ENCODE measurements around the gene BCORL1. TPM values are rescaled to one million over a fixed set of nuclear protein-coding genes. Genes with fewer than 3 reads are reported as not detected.

BCORL1 gene
- total RNA-seq, 1 donor from 2014 or later, result 22.3 TPM

DNA sequence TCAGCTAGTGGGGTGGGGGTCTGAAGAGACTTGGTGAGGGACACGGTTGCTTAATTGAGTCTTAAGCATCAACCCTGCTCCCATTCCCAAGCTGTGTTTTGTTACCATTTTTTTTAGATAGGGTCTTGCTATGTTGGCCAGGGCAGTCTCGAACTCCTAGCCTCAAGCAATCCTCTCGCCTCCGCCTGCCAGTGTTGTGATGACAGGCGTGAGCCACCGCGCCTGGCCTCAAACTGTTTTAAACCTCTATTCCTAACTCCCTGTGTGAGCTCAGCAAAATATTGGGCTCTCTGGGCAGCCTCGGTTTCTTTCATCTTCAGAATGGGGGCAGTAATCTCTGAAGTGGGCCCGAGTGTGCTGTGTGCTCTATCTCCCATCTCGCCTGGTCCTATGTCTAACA, 26.3 kb upstream of the BCORL1 start:
- no peaks in the 10 kb centered on the region for H3K9me3 ChIP-seq (ENCODE audit: insufficient read depth, low read depth, low read length)
- no peak for TF ChIP-seq EZH2 (IDR thresholded peaks at IDR 0.05; ENCODE audit: insufficient read depth, low read length)
- TF ChIP-seq, protein P1, sequence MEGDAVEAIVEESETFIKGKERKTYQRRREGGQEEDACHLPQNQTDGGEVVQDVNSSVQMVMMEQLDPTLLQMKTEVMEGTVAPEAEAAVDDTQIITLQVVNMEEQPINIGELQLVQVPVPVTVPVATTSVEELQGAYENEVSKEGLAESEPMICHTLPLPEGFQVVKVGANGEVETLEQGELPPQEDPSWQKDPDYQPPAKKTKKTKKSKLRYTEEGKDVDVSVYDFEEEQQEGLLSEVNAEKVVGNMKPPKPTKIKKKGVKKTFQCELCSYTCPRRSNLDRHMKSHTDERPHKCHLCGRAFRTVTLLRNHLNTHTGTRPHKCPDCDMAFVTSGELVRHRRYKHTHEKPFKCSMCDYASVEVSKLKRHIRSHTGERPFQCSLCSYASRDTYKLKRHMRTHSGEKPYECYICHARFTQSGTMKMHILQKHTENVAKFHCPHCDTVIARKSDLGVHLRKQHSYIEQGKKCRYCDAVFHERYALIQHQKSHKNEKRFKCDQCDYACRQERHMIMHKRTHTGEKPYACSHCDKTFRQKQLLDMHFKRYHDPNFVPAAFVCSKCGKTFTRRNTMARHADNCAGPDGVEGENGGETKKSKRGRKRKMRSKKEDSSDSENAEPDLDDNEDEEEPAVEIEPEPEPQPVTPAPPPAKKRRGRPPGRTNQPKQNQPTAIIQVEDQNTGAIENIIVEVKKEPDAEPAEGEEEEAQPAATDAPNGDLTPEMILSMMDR (IDR thresholded peaks at IDR 0.05; ENCODE audit: insufficient read depth, low read depth, low read length), result no peak
- Mint-ChIP-seq H3K36me3 (ENCODE audit: low read depth, unreplicated experiment) (no peaks in the 10 kb centered on the region), H3K27me3 (ENCODE audit: low read depth, unreplicated experiment) (peaks cover 34% of the 10 kb centered on the region), H3K4me3 (ENCODE audit: unreplicated experiment) (no peak overlapping the region), H3K4me1 (ENCODE audit: low read depth, unreplicated experiment) (no peaks in the 10 kb centered on the region), H3K27ac (ENCODE audit: unreplicated experiment) (no peak overlapping the region), H3K9me3 (ENCODE audit: unreplicated experiment) (no peaks in the 10 kb centered on the region)
- H3K27ac ChIP-seq (ENCODE audit: low read depth, low read length), result no peak overlapping the region
- H3K36me3 ChIP-seq (ENCODE audit: insufficient read depth, low read length), result no peaks in the 10 kb centered on the region
- H3K27me3 ChIP-seq (ENCODE audit: insufficient read depth, low read length), result no peaks in the 10 kb centered on the region
- no peak overlapping the region for H3K4me3 ChIP-seq (ENCODE audit: insufficient read depth, low read depth, low read length)
- FAIRE-seq (no peak), DNase-seq (ENCODE audit: low read depth) (no peak)
- H3K79me2 ChIP-seq (ENCODE audit: insufficient read depth, low read length), result no peaks in the 10 kb centered on the region
- H3K4me1 ChIP-seq (ENCODE audit: insufficient read depth, low read length), result peaks cover 3% of the 10 kb centered on the region
- H3K9ac ChIP-seq (ENCODE audit: low read length), result no peak overlapping the region
- no peak overlapping the region for H3K4me2 ChIP-seq (ENCODE audit: low read length)
- no peak overlapping the region for H2AFZ ChIP-seq (ENCODE audit: low read depth, low read length)
- H4K20me1 ChIP-seq (ENCODE audit: insufficient read depth, low read length), result no peaks in the 10 kb centered on the region

DNA sequence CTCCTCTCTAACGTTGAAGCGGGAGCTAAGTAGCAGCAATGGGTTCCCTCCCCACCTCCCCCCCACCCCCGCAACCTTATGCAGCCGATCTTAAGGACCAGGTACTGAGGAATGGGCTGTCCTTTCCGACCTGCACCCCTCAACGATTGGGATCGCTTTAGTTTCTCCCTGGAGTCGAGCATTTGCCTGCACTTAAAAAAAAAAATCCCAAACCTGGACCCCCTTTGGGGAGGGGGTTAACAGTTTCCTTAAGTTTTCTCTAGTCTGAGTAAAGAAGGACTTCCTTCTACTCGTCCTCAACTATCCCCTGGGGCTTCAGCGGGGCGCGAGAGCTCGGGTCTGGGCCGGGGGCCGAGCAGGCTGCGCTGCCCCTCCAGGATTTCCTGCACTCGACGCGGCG, 25.7 kb upstream of the BCORL1 start:
- H3K27ac ChIP-seq (ENCODE audit: low read depth, low read length), result no peak overlapping the region
- Mint-ChIP-seq H3K27me3 (ENCODE audit: low read depth, unreplicated experiment) (peaks cover 34% of the 10 kb centered on the region), H3K36me3 (ENCODE audit: low read depth, unreplicated experiment) (no peaks in the 10 kb centered on the region), H3K9me3 (ENCODE audit: unreplicated experiment) (no peaks in the 10 kb centered on the region), H3K4me3 (ENCODE audit: unreplicated experiment) (no peak overlapping the region), H3K27ac (ENCODE audit: unreplicated experiment) (no peak overlapping the region), H3K4me1 (ENCODE audit: low read depth, unreplicated experiment) (no peaks in the 10 kb centered on the region)
- no peaks in the 10 kb centered on the region for H4K20me1 ChIP-seq (ENCODE audit: insufficient read depth, low read length)
- TF ChIP-seq, protein P1 (IDR thresholded peaks at IDR 0.05; ENCODE audit: insufficient read depth, low read depth, low read length), result no peak
- no peak for TF ChIP-seq EZH2 (IDR thresholded peaks at IDR 0.05; ENCODE audit: insufficient read depth, low read length)
- peak overlapping the region; percentile 54 for H3K4me2 ChIP-seq (ENCODE audit: low read length)
- H3K36me3 ChIP-seq (ENCODE audit: insufficient read depth, low read length), result no peaks in the 10 kb centered on the region
- H2AFZ ChIP-seq (ENCODE audit: low read depth, low read length), result no peak overlapping the region
- DNase-seq (ENCODE audit: low read depth), result no peak
- no peak for FAIRE-seq
- no peaks in the 10 kb centered on the region for H3K27me3 ChIP-seq (ENCODE audit: insufficient read depth, low read length)
- H3K79me2 ChIP-seq (ENCODE audit: insufficient read depth, low read length), result no peaks in the 10 kb centered on the region
- H3K9me3 ChIP-seq (ENCODE audit: insufficient read depth, low read depth, low read length), result no peaks in the 10 kb centered on the region
- H3K4me1 ChIP-seq (ENCODE audit: insufficient read depth, low read length), result peaks cover 3% of the 10 kb centered on the region
- no peak overlapping the region for H3K9ac ChIP-seq (ENCODE audit: low read length)
- peak overlapping the region; percentile 23 for H3K4me3 ChIP-seq (ENCODE audit: insufficient read depth, low read depth, low read length)

DNA sequence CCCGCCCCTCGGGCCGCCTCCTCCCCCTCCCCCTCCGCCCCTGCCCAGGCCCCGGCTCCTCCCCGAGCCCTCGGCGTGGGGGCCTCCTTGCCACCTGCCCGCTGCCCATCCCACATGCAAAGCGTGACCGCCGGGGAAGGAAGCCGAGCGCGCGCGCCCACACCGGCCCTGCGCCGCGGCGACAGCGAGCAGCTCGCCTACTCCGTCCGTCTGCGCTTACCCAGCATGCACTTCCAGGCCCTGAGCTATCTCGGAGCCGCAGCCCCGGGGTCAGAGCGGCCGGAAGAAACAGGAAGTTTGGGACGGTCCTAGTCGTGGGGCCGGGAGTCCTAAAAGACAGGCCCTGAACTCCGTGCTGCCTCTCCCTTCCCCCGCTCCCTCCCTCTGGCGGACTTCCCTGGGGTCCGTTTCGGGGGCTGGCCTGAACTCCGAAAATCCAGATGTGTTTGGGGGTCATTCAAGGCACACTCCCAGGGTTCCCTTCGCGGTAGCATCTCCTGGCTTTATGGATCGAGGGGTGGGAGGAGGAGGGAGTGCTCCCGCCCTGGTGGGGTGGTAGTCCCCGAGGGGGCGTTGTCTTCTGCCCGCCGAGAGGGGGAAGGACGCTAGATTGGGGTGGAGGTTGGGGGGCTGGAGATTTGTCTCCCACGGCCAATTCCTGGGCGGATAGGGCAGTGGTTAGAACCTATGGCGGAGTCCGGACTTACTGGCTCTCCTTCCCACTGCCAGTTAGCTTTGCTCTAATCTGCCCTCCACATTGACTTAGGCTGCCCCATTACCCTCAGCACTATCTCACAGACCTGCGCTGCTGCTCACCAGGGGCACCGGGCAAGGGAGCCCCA, 25.0 kb upstream of the BCORL1 start:
- H3K4me3 Mint-ChIP-seq (ENCODE audit: unreplicated experiment), result no peak overlapping the region

More for the DNA sequence above, 25.0 kb upstream of the BCORL1 start:
- no peaks in the 10 kb centered on the region for H3K9me3 Mint-ChIP-seq (ENCODE audit: unreplicated experiment)
- Histone ChIP-seq H4K20me1 (ENCODE audit: insufficient read depth, low read length) (no peaks in the 10 kb centered on the region), H3K4me2 (ENCODE audit: low read length) (peak overlapping the region; percentile 82), H3K27me3 (ENCODE audit: insufficient read depth, low read length) (no peaks in the 10 kb centered on the region), H3K36me3 (ENCODE audit: insufficient read depth, low read length) (no peaks in the 10 kb centered on the region), H3K9me3 (ENCODE audit: insufficient read depth, low read depth, low read length) (no peaks in the 10 kb centered on the region), H3K27ac (ENCODE audit: low read depth, low read length) (no peak overlapping the region), H3K4me3 (ENCODE audit: insufficient read depth, low read depth, low read length) (peak overlapping the region; percentile 42), H3K4me1 (ENCODE audit: insufficient read depth, low read length) (peaks cover 3% of the 10 kb centered on the region), H2AFZ (ENCODE audit: low read depth, low read length) (peak overlapping the region; percentile 80), H3K9ac (ENCODE audit: low read length) (no peak overlapping the region), H3K79me2 (ENCODE audit: insufficient read depth, low read length) (no peaks in the 10 kb centered on the region)
- H3K27me3 Mint-ChIP-seq (ENCODE audit: low read depth, unreplicated experiment), result peaks cover 30% of the 10 kb centered on the region
- no peaks in the 10 kb centered on the region for H3K4me1 Mint-ChIP-seq (ENCODE audit: low read depth, unreplicated experiment)
- DNase-seq (ENCODE audit: low read depth) (peak; percentile 18), FAIRE-seq (no peak)
- H3K27ac Mint-ChIP-seq (ENCODE audit: unreplicated experiment), result no peak overlapping the region
- H3K36me3 Mint-ChIP-seq (ENCODE audit: low read depth, unreplicated experiment), result no peaks in the 10 kb centered on the region
- TF ChIP-seq EZH2 (IDR thresholded peaks at IDR 0.05; ENCODE audit: insufficient read depth, low read length), result no peak
- TF ChIP-seq, protein P1 (IDR thresholded peaks at IDR 0.05; ENCODE audit: insufficient read depth, low read depth, low read length), result no peak

Data from astrocyte (in vitro differentiated cells and primary cell).